Peyer's patch (tissue), 4 donors: Measurements from ENCODE around the gene EPO.

ENCODE experiments used
- CTCF ChIP-seq, 6 experiments: fragments of 450-650 bp in 4 of 6; fragments of 200-600 bp in 2 of 6; sonication (generic) in 1 of 6; IDR thresholded peaks; one replicate each; pipeline ENCODE4 v1.5.1; 2017 to 2019; ENCODE audit warnings: antibody characterized with exemption in 6 of 6, mild to moderate bottlenecking in 3 of 6, moderate library complexity in 1 of 6
- POLR2A ChIP-seq, 2 donors: fragments of 450-650 bp; IDR thresholded peaks; one replicate each; pipeline ENCODE4 v1.5.1; 2017; ENCODE audit warnings: antibody characterized with exemption in 2 of 2, mild to moderate bottlenecking in 2 of 2, moderate library complexity in 2 of 2

- TF ChIP-seq CTCF (IDR thresholded peaks at IDR 0.05): peak; percentile 80 to 96 (median 90)
- TF ChIP-seq POLR2A (IDR thresholded peaks at IDR 0.05): no peak
Measured at GRCh38 chr7:100705320-100705752, 14.9 kb upstream of the EPO start.
